HL-60/S4 (cell line): ENCODE results near the gene TMTC2.

Source experiments
- in situ Hi-C: fragments of 300-500 bp; cut with MboI; formaldehyde crosslinking; loops from 2 replicates; pipeline ENCODE4 v1.14.3; 2022; ENCODE audit warnings: low sequenced_read_pairs

Gene TMTC2

GRCh38 chr12:82682326-82682725 is 4.4 kb upstream of the TMTC2 start:
- in situ Hi-C loops, result no loop called here

DNA sequence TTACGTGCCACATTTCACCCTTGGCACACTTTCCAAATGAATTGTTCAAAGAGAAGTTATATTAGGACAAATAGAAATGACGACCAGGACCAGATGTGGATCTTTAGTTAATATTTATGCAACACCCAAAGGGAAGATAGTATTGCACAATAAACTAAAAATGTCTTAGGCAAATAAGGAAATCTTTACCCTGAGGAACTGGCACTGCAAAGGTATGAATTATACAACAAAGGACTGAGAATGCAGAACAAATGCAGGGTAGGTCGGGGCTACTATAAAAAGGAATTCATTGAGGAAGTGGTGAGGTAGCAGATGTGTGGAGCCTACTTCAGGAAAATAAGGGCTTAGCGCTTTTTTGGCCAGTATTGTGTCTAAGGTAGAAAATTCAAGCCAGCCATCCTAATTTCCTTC is 3.9 kb upstream of the TMTC2 start:
- in situ Hi-C loops, result no loop called here

DNA sequence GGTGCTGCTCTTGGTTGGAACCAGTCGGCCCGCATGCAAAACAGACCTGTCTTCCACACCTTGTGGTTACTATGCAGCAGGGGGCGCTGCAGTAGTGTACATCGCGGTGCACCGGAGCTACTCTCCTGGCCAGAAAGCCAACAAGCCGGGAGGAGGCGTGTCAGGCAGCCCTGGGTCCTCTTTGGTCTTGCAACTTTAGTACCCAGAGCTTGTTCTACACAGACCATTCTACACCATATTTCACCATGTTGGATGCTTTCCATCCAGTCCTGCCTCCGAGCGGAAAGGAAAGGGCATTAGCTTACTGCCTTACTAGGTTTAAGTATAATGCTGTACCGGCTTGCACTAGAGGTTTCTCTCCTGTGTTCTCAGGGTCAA is 927 bp upstream of the TMTC2 start:
- in situ Hi-C loops, result no loop called here

GRCh38 chr12:82687021-82688011 is 610 bp downstream of the TMTC2 start:
- in situ Hi-C loops, result no loop called here

GRCh38 chr12:82688035-82688501 is 1.4 kb downstream of the TMTC2 start:
- in situ Hi-C loops, result no loop called here

DNA sequence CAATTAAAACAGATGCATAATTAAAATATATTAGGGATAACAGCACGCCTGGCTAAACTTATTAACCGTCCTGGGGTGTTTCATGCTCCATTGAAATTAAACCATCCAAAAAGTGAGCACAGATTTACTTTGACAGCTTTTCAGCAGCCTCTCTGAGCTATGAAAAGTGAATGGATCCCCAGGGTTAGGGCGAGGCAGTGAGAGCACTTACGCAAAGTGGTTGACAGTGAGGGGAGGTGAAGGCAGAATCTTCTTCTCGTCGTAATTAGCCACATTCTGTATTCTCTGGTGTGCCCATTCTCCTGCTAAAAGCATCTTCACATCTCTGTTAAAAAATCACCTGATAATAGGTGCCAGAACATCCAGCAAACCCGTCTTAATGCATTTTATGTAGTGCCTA is 1.9 kb downstream of the TMTC2 start:
- in situ Hi-C loops, result no loop called here

DNA sequence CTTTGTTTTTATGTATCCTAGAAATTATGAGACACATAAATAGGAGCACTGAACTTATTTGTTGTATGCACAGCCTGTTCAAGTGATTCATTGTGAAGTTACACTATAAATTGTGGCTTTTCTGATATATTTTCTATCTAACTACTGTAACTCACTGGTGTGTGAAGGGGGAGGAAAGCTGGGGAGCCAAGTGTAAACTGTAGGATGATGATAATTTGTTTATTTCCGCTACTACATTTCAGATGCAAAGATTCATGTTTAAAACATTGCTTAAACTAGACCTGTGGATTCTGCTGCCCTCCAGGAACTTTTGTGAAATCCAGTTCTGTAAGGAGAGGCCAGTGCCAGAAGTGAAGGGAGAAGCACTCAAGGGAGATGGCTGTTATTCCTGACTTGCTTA is 3.3 kb downstream of the TMTC2 start:
- in situ Hi-C loops, result no loop called here

- in situ Hi-C loops, result no loop called here
Measured at GRCh38 chr12:82691513-82691912, 4.8 kb downstream of the TMTC2 start.

DNA sequence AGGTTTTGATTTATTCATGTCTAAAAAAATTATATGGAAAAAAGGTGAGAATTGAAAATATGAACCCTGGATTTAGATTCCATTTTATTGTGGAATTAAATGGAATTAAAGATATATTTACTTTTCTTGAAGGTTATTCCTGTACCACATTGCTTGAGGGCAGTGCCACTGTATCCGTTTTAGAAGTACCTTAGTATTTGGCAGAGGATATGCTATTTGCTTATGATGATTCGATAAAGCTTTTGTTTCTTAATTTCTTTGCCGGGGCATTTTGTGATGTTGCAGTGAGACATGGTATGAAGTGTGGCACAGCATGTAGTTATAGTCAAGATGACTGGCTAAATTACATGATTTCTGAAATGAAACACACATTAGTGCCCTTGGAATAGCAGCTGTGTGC is 7.6 kb downstream of the TMTC2 start:
- in situ Hi-C loops, result no loop called here

GRCh38 chr12:82694970-82695369 is 8.3 kb downstream of the TMTC2 start:
- in situ Hi-C loops, result no loop called here

DNA sequence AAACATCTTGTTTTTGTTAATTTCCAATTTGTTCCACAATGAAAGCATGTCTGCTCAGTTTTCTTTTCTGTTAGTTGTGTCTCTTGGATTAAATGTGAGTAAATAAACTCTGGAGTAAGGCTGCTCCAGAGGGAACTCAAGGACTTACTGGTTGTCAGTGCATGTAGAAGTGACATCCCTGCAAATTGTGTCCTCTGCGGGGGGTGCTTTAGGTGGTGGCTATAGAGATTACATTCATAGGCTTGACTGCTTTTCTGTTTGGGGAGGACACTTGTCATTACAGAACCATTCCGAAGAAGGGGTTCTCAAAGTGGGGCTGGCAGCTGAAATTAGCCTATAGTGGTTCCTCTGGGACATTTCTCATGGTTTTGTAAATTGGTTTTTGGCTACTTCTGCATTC is 8.8 kb downstream of the TMTC2 start:
- in situ Hi-C loops, result no loop called here

DNA sequence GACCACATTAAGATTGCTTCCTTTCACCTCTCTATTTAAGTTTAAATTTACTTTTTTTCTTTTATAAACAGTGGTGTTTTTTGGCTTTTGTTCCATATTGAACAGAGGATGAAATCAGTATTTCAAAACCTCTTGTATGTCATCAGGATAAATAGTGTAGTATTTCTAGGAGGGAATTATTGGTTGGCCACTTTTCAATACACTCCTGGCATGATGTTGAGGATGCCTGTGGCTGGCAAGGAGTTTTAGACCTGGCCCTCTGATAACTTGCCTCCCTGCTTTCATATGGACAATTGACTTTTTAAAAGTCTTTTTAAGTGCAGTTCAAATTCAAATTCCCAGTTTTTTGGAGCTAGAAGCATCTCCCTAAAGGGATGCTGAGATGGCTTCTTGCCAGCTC is 9.8 kb downstream of the TMTC2 start:
- in situ Hi-C loops, result no loop called here

DNA sequence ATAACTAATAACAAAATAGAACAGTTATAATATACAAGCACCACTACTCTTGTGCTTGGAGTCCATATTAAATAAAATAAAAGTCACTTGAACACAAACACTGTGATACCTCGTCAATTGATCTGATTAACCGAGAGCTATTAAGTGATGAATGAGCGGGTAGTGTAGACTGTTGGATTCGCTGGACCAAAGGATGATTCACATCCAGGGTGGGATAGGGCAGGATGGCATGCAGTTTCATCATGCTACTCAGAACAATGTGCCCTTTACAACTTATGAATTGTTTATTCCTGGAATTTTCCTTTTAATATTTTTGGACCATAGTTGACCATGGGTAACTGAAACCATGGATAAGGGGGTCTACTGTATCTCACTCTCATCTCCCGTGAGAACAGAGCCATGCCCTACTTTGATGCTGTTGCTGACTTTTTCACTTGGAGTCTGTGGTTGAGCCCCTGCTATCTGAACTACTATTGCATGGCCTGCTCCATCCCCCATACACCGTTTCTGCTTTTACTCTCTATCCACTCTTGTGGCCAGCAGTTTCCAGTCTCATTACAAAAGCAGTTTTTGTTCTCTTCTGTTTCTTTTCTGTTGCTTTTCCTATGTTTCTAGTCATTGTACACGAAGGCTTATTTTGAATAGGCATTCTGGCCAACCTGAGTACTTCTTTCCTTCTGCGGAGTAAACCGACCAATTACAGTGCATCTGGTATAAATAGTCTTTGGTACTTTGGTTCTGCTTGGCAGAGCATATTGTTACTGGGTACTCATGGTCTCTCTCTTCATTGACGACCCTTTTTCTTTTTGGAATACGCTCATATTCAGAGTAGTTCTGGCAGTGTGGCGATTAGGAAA is 12.2 kb downstream of the TMTC2 start:
- in situ Hi-C loops, result no loop called here

GRCh38 chr12:82705774-82706173 is 19.1 kb downstream of the TMTC2 start:
- in situ Hi-C loops, result no loop called here

- in situ Hi-C loops, result no loop called here
Measured at GRCh38 chr12:82708061-82708879, 21.6 kb downstream of the TMTC2 start.

- in situ Hi-C loops, result no loop called here
Measured at GRCh38 chr12:82709794-82710355, 23.2 kb downstream of the TMTC2 start.

GRCh38 chr12:82710741-82711140 is 24.0 kb downstream of the TMTC2 start:
- in situ Hi-C loops, result no loop called here

DNA sequence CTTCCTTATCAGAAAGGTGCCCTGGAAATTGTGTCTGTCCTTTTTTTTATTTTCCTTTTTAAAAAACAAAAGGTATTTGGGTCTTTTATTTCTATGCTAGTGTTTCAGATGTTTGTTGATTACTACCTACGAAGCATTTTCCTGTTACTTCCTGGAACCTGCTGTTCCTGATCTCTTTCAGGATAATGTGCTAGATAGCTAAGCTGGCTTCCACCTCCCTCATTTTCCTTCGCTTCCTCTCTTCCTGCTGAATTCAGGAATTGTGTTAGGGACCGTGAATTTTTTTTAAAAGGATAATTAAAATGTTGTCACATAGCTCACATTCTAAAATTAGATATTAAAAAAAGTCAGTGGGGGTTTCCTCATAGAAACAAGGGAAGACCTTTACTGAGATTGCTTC is 27.7 kb downstream of the TMTC2 start:
- in situ Hi-C loops, result no loop called here

GRCh38 chr12:82721726-82722125 is 35.0 kb downstream of the TMTC2 start:
- in situ Hi-C loops, result no loop called here

DNA sequence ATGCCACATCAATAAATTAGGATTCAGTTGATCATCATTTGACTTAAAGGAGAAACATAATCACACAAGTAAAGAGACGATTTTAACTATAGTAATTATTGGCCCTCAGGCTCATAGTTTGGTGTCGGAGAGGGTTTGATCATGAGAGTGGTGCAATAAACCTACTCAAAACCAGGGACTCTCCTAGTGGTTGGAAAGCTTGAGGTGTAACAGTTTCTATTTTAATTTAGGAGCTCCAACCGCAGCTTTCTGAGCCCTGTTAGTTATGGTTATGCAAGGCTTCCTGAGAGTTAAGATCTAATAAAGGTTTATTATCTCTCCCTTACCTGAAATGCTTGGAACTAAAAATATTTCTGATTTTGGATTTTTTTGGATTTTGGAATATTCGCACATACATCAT is 36.4 kb downstream of the TMTC2 start:
- in situ Hi-C loops, result no loop called here

GRCh38 chr12:82723891-82724290 is 37.2 kb downstream of the TMTC2 start:
- in situ Hi-C loops, result no loop called here
